Stomach (tissue), 9 donors: Measurements from ENCODE around the gene ACTN1. TPM values are rescaled to one million over a fixed set of nuclear protein-coding genes. Genes with fewer than 3 reads are reported as not detected.
A peak's percentile ranks its signal among the peaks of the same experiment; 100 is the strongest.

Experiments
- DNase-seq, 2 donors: peaks; one replicate each; pipeline versions ENCODE4 v3.0.0 to v3.0.0-alpha.2; 2013 to 2019
- H3K27ac ChIP-seq, 5 donors: fragments of 200-600 bp in 4 of 5; sonication (generic) in 4 of 5; one replicate each; pipeline ENCODE4 v1.5.1; 2013 to 2019; ENCODE audit warnings: mild to moderate bottlenecking in 1 of 5, moderate library complexity in 1 of 5
- H3K27me3 ChIP-seq, 3 donors: fragments of 200-600 bp; sonication (generic); one replicate each; pipeline ENCODE4 v1.5.1; 2017 to 2019; ENCODE audit warnings: mixed run types in 1 of 3
- H3K36me3 ChIP-seq, 4 donors: fragments of 200-600 bp; sonication (generic); 1 replicate in 3 of 4; 2 replicates in 1 of 4; pipeline ENCODE4 v1.5.1; 2016 to 2019
- H3K4me1 ChIP-seq, 4 donors: fragments of 200-600 bp; sonication (generic); one replicate each; pipeline ENCODE4 v1.5.1; 2016 to 2019
- H3K4me3 ChIP-seq, 4 donors: fragments of 200-600 bp; sonication (generic) in 3 of 4; one replicate each; pipeline ENCODE4 v1.5.1; 2016 to 2019; ENCODE audit warnings: mild to moderate bottlenecking in 1 of 4
- H3K9me3 ChIP-seq, 4 donors: fragments of 200-600 bp; sonication (generic); one replicate each; pipeline ENCODE4 v1.5.1; 2016 to 2019
- CTCF ChIP-seq, 7 experiments: fragments of 450-650 bp in 4 of 7; fragments of 200-600 bp in 3 of 7; sonication (generic) in 3 of 7; IDR thresholded peaks; one replicate each; pipeline ENCODE4 v1.5.1; 2016 to 2019; ENCODE audit warnings: antibody characterized with exemption in 7 of 7, control low read depth in 2 of 7, mild to moderate bottlenecking in 1 of 7
- EP300 ChIP-seq: sonication (generic); formaldehyde crosslinking; IDR thresholded peaks from one replicate; pipeline ENCODE4 v1.6.1; 2017; ENCODE audit warnings: antibody characterized with exemption
- POLR2A ChIP-seq, 4 donors: fragments of 450-650 bp; IDR thresholded peaks; one replicate each; pipeline ENCODE4 v1.6.1; 2016; ENCODE audit warnings: antibody characterized with exemption in 4 of 4, control low read depth in 2 of 4, mild to moderate bottlenecking in 1 of 4, moderate library complexity in 1 of 4
- POLR2AphosphoS5 ChIP-seq, 3 donors: sonication (generic); formaldehyde crosslinking; IDR thresholded peaks; one replicate each; pipeline ENCODE4 v1.6.1; 2016; ENCODE audit warnings: antibody characterized with exemption in 3 of 3
- WGBS, 5 donors: extraction: QIAGEN DNeasy Blood & Tissue Kit in 3 of 5; methylation state at CpG; one replicate each; pipeline versions ENCODE4 v1.1.5 to v1.1.7; 2013 to 2018; 5-methylcytosine and 5-hydroxymethylcytosine counted together
- intact Hi-C: fragments of 100-400 bp; cut with DNase I; formaldehyde crosslinking; loops from one replicate; pipeline ENCODE4 v1.15.1; 2023; ENCODE audit warnings: low total_unique reads
- polyA plus RNA-seq, 3 donors: library from polyadenylated mRNA; stranded (reverse); fragments of 200-250 nt; gene quantifications; one replicate each; pipeline ENCODE4 v1.2.3, GENCODE V29; 2013
- total RNA-seq, 5 donors: library from RNA; depleted of rRNA; stranded (reverse); fragments of >200 nt; gene quantifications; one replicate each; pipeline versions ENCODE4 v1.1.0 to v1.2.3, GENCODE V29; 2014 to 2016
- donor health status: healthy with polysubstance abuse.
- donor health status: Bipolar disorder and iron deficiency.
- donor health status: healthy.

ACTN1 gene
- total and polyA plus RNA-seq, 8 donors: 25.7 to 504 (median 196) TPM

- intact Hi-C loops: no loop called here
- H3K9me3 ChIP-seq: no peaks in the 10 kb centered on the region
- H3K4me3 ChIP-seq: no peak overlapping the region
- TF ChIP-seq POLR2AphosphoS5 (IDR thresholded peaks at IDR 0.05) (no peak), CTCF (IDR thresholded peaks at IDR 0.05) (no peak), EP300 (no peak), POLR2A (IDR thresholded peaks at IDR 0.05) (no peak)
- no peaks in the 10 kb centered on the region for H3K27me3 ChIP-seq
- H3K4me1 ChIP-seq: peaks cover 0 to 18% (median 8%) of the 10 kb centered on the region in 4 donors
- 91 to 99% (median 95%) methylated on average over 9 to 10 of the region's 10 CpGs for WGBS, 5 donors
- peak overlapping the region in 1 of 5 donors; percentile 51 for H3K27ac ChIP-seq
- H3K36me3 ChIP-seq: peaks cover 74 to 95% (median 94%) of the 10 kb centered on the region in 4 donors
- no peak for DNase-seq
Measured at GRCh38 chr14:68882235-68882634, 96.9 kb downstream of the ACTN1 start.

- no peak for DNase-seq
- peaks cover 81 to 100% (median 100%) of the 10 kb centered on the region in 4 donors for H3K36me3 ChIP-seq
- H3K27me3 ChIP-seq: no peaks in the 10 kb centered on the region
- TF ChIP-seq POLR2AphosphoS5 (IDR thresholded peaks at IDR 0.05): no peak
- TF ChIP-seq CTCF (IDR thresholded peaks at IDR 0.05): no peak
- TF ChIP-seq EP300: no peak
- TF ChIP-seq POLR2A (IDR thresholded peaks at IDR 0.05): no peak
- WGBS, 5 donors: 81 to 95% (median 92%) methylated on average over 2 of the region's 2 CpGs
- H3K4me1 ChIP-seq: peaks cover 0 to 18% (median 8%) of the 10 kb centered on the region in 4 donors
- intact Hi-C loops: no loop called here
- peak overlapping the region in 1 of 5 donors; percentile 38 for H3K27ac ChIP-seq
- no peaks in the 10 kb centered on the region for H3K9me3 ChIP-seq
- H3K4me3 ChIP-seq: no peak overlapping the region
Measured at GRCh38 chr14:68881396-68881795, 97.7 kb downstream of the ACTN1 start.

DNA sequence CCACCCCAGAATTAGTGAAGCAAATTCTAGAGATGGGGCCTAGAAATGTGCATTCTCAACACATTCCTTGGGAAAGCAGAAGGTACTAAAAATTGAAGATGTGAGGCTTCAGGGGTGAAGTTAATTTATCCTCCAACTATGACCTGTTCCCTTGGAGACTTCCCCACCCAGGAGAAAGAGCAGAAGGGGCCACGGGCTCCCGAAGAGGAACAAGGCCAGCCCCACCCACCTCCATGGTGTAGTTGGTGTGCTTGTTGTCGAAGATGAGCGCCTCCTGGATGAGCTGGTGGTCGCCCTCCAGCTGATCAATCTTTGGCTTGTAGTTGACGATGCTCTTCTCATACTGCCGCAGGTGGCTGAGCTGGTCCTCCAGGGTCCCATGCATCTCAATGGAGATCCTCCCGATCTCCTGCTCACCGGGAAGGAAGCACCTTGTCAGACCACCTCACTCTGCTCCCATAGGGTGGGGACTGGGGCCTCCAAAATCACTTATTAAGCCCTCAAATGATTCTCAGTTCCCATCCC, 98.5 kb downstream of the ACTN1 start:
- Histone ChIP-seq H3K27me3 (no peaks in the 10 kb centered on the region), H3K9me3 (no peaks in the 10 kb centered on the region), H3K4me3 (no peak overlapping the region), H3K4me1 (peaks cover 0 to 12% (median 5%) of the 10 kb centered on the region in 4 donors), H3K27ac (peak overlapping the region in 1 of 5 donors; percentile 38), H3K36me3 (peaks cover 87 to 100% (median 100%) of the 10 kb centered on the region in 4 donors)
- WGBS, 5 donors: 89 to 97% (median 92%) methylated on average over 9 of the region's 9 CpGs
- no peak for TF ChIP-seq POLR2AphosphoS5 (IDR thresholded peaks at IDR 0.05)
- no peak for TF ChIP-seq CTCF (IDR thresholded peaks at IDR 0.05)
- TF ChIP-seq POLR2A (IDR thresholded peaks at IDR 0.05): no peak
- no peak for TF ChIP-seq EP300
- DNase-seq: no peak
- intact Hi-C loops: no loop called here

- Histone ChIP-seq H3K4me1 (peaks cover 0 to 5% (median 3%) of the 10 kb centered on the region in 4 donors), H3K27me3 (no peaks in the 10 kb centered on the region), H3K4me3 (no peak overlapping the region), H3K36me3 (peaks cover 89 to 100% (median 100%) of the 10 kb centered on the region in 4 donors), H3K27ac (peak overlapping the region in 1 of 5 donors; percentile 60), H3K9me3 (no peaks in the 10 kb centered on the region)
- DNase-seq: peak in 1 of 2 donors; percentile 1
- no peak for TF ChIP-seq POLR2A (IDR thresholded peaks at IDR 0.05)
- no peak for TF ChIP-seq CTCF (IDR thresholded peaks at IDR 0.05)
- TF ChIP-seq EP300: no peak
- no peak for TF ChIP-seq POLR2AphosphoS5 (IDR thresholded peaks at IDR 0.05)
- intact Hi-C loops: no loop called here
- WGBS, 5 donors: 90 to 97% (median 97%) methylated on average over 12 to 13 of the region's 13 CpGs
Measured at GRCh38 chr14:68879841-68880575, 99.1 kb downstream of the ACTN1 start.
